ENCODE results near the gene RICTOR. TPM values are rescaled to one million over a fixed set of nuclear protein-coding genes. Genes with fewer than 3 reads are reported as not detected.

RICTOR gene
- total and polyA plus RNA-seq, 9 of the 15 experiments (the other 6 are each of a cell fraction or from before 2014, with no cell fraction given) = 13.9 to 46.6 (median 22.6) TPM

GRCh38 chr5:39076101-39076756 is 2.0 kb upstream of the RICTOR start (continued):
- 0 out of 4 replicates have a peak, but pooled peaks of 1 of the 2 experiments have one; percentile 3 for TF ChIP-seq NRF1 (conservative IDR thresholded peaks at IDR 0.05 in 1 of 2, IDR thresholded peaks at IDR 0.05 in 1 of 2)

- ATAC-seq (peak; percentile 62), DNase-seq (ENCODE audit: extremely low read depth in 1 of 4, low spot score in 3 of 4) (no peak), FAIRE-seq (no peak)
- Histone ChIP-seq H3K27me3 (ENCODE audit: control insufficient read depth in 2 of 2, insufficient read depth in 2 of 2, low read length in 2 of 2) (no peaks in the 10 kb centered on the region), H3K9me1 (ENCODE audit: control insufficient read depth, insufficient read depth, low read length) (no peaks in the 10 kb centered on the region), H3K9ac (ENCODE audit: insufficient read depth in 1 of 2, low read depth in 2 of 2, low read length in 2 of 2) (peak overlapping the region; percentile 91 to 99), H2AFZ (ENCODE audit: low read depth, low read length) (peak overlapping the region; percentile 74), H3K4me2 (ENCODE audit: insufficient read depth, low read length) (peak overlapping the region; percentile 97), H3K9me3 (replicated peaks; ENCODE audit: control insufficient read depth, insufficient read depth, low read depth, low read length) (peaks cover under 1% of the 10 kb centered on the region; the same call in 1 of the 2 replicates), H3K4me1 (replicated peaks in 1 of 2; ENCODE audit: control insufficient read depth in 2 of 2, insufficient read depth in 2 of 2, low read length in 2 of 2) (peaks cover 4 to 14% of the 10 kb centered on the region in 2 experiments; a peak in 3 of 5 replicates), H3K27ac (ENCODE audit: extremely low read depth, low read depth, low read length) (peak overlapping the region; percentile 96), H3K36me3 (ENCODE audit: control insufficient read depth, insufficient read depth, low read length) (peaks cover 30% of the 10 kb centered on the region), H4K20me1 (replicated peaks; ENCODE audit: control insufficient read depth, insufficient read depth, low read length) (peaks cover 4% of the 10 kb centered on the region), H3K4me3 (peak overlapping the region; percentile 90), H3K79me2 (ENCODE audit: control insufficient read depth, insufficient read depth, low read length) (peaks cover 73% of the 10 kb centered on the region)
- intact Hi-C loops (cut with micrococcal nuclease) (loop anchor here (2.0 to 10.0 kb wide), 2 partner anchors 69 to 229 kb away; partner anchors contain the start of gene OSMR), in situ Hi-C loops (cut with MboI) (no loop called here)
- CTCF ChIA-PET (ENCODE audit: low intra/inter-chr PET ratio) = no interaction called here
- POLR2A ChIA-PET = interaction anchor here (0.6 to 3.2 kb wide), 4 partner anchors 12 to 144 kb away, joined by 3 to 26 read pairs (median 3); no protein-coding TSS in a partner anchor
- 1% methylated on average over 23 of the region's 29 CpGs for WGBS (ENCODE audit: insufficient coverage, low coverage, missing lambda C conversion rate)
- no TSS peak for BruUV-seq (replicated peaks)
- TF ChIP-seq RCOR1 (IDR thresholded peaks at IDR 0.05; ENCODE audit: borderline replicate concordance in 1 of 2, low read depth in 2 of 2, low read length in 2 of 2) = peak in 1 of 2 experiments; percentile 6; a peak in 2 of 4 replicates
- peak; percentile 64; the same call in 1 of the 2 replicates for TF ChIP-seq GABPB1 (CRISPR knock-in tag; IDR thresholded peaks at IDR 0.05)
- TF ChIP-seq TARDBP (IDR thresholded peaks at IDR 0.05) = no peak
- TF ChIP-seq ESRRA (IDR thresholded peaks at IDR 0.05; ENCODE audit: borderline replicate concordance, low read depth) = 0 out of 2 replicates have a peak, but pooled peaks have one; percentile 7
- TF ChIP-seq CBFB (CRISPR knock-in tag; IDR thresholded peaks at IDR 0.05) = 0 out of 2 replicates have a peak, but pooled peaks have one; percentile 10
- TF ChIP-seq SREBF1 (IDR thresholded peaks at IDR 0.05; ENCODE audit: borderline replicate concordance, low read depth, low read length) = 0 out of 2 replicates have a peak, but pooled peaks have one; percentile 24
- peak; percentile 49; the same call in 1 of the 2 replicates for TF ChIP-seq TFAP4 (CRISPR knock-in tag; IDR thresholded peaks at IDR 0.05; ENCODE audit: borderline replicate concordance)
- no peak for TF ChIP-seq BRF1 (IDR thresholded peaks at IDR 0.05; ENCODE audit: borderline replicate concordance, extremely low read depth, insufficient read length)
- TF ChIP-seq HLTF (IDR thresholded peaks at IDR 0.05) = 0 out of 2 replicates have a peak, but pooled peaks have one; percentile 2
- TF ChIP-seq ZC3H4 (CRISPR knock-in tag; IDR thresholded peaks at IDR 0.05; ENCODE audit: borderline replicate concordance) = peak; percentile 12; the same call in 1 of the 2 replicates
- TF ChIP-seq TAF1 (IDR thresholded peaks at IDR 0.05; ENCODE audit: control insufficient read depth, extremely low read depth, insufficient read depth, low read length, severe bottlenecking) = peak; percentile 2
- peak; percentile 20; the same call in 1 of the 2 replicates for TF ChIP-seq ZNF511 (CRISPR knock-in tag; IDR thresholded peaks at IDR 0.05)
- no peak for TF ChIP-seq CHD2 (IDR thresholded peaks at IDR 0.05; ENCODE audit: low read depth, low read length)
- TF ChIP-seq CHD1 (IDR thresholded peaks at IDR 0.05; ENCODE audit: low read length) = peak; percentile 97
- TF ChIP-seq UBTF (IDR thresholded peaks at IDR 0.05; ENCODE audit: borderline replicate concordance in 1 of 2, low read depth in 2 of 2, low read length in 2 of 2) = peak in 1 of 2 experiments; percentile 40; a peak in 2 of 4 replicates
Measured at GRCh38 chr5:39073767-39074016, 507 bp downstream of the RICTOR start.
